PC-3 (cell line): Measurements from ENCODE around the gene OR5B17. TPM values are rescaled to one million over a fixed set of nuclear protein-coding genes. Genes with fewer than 3 reads are reported as not detected.
A peak's percentile ranks its signal among the peaks of the same experiment; 100 is the strongest.
"Not testable (repeated sequence)": the region's sequence is repeated elsewhere in the genome, so short reads cannot be mapped to it uniquely, and the experiment has no call there.

Source experiments
- ATAC-seq: fragments of 200-7000 bp; cut with Tn5 transposase; 2 replicates; pipeline ENCODE4 v1.9.1; 2020; ENCODE audit warnings: mild to moderate bottlenecking, moderate library complexity
- Bru-seq: library from RNA; stranded (reverse); fragments of 400-500 nt; gene quantifications from one replicate; lab custom pipeline; 2021; lab: Mats Ljungman, UMichigan
- BruChase-seq, 2 experiments: library from RNA; stranded (reverse); fragments of 400-500 nt; gene quantifications; one replicate each; lab custom pipeline; 2021; lab: Mats Ljungman, UMichigan
- BruUV-seq: library from RNA; stranded (reverse); fragments of 400-500 nt; replicated peaks from 2 replicates; lab custom pipeline; 2021; lab: Mats Ljungman, UMichigan
- CTCF ChIA-PET: fragments of 300-600 bp; sonication (Branson Sonifier 250); formaldehyde crosslinking; loops from one replicate; lab custom pipeline; 2022; ENCODE audit warnings: antibody characterized with exemption; lab: Charles Lee
- POLR2A ChIA-PET: fragments of 300-600 bp; sonication (Branson Sonifier 250); formaldehyde crosslinking; loops from one replicate; lab custom pipeline; 2022; ENCODE audit warnings: antibody characterized with exemption; ENCODE audit not compliant: unreplicated experiment; lab: Charles Lee
- DNase-seq: peaks from one replicate; pipeline ENCODE4 v3.0.0-alpha.2; 2015
- H2AFZ ChIP-seq: fragments of 300-600 bp; sonication (generic); 2 replicates; pipeline ENCODE4 v1.6.0; 2016; ENCODE audit warnings: antibody characterized with exemption, low read length
- H3F3A ChIP-seq: fragments of 300-600 bp; sonication (generic); one replicate; pipeline ENCODE4 v1.6.0; 2017; ENCODE audit warnings: antibody characterized with exemption, low read length, control low read depth, mild to moderate bottlenecking; ENCODE audit not compliant: unreplicated experiment
- H3K27ac ChIP-seq: fragments of 300-600 bp; sonication (generic); 2 replicates; pipeline ENCODE4 v1.5.1; 2016; ENCODE audit warnings: mild to moderate bottlenecking, low read length
- H3K27me3 ChIP-seq: fragments of 300-600 bp; sonication (generic); 2 replicates; pipeline ENCODE4 v1.6.1; 2016; ENCODE audit warnings: low read length, mixed read lengths
- H3K36me3 ChIP-seq: fragments of 300-600 bp; sonication (generic); 2 replicates; pipeline ENCODE4 v1.6.1; 2016; ENCODE audit warnings: low read depth, mixed run types, low read length, mixed read lengths
- H3K4me1 ChIP-seq: fragments of 300-600 bp; sonication (generic); 2 replicates; pipeline ENCODE4 v1.5.1; 2016; ENCODE audit warnings: low read length; ENCODE audit not compliant: insufficient read depth
- H3K4me2 ChIP-seq: fragments of 300-600 bp; sonication (generic); 2 replicates; pipeline ENCODE4 v1.6.0; 2016; ENCODE audit warnings: low read length
- H3K4me3 ChIP-seq: fragments of 300-600 bp; sonication (generic); 2 replicates; pipeline ENCODE4 v1.5.1; 2016; ENCODE audit warnings: mild to moderate bottlenecking, low read length, mixed read lengths
- H3K79me2 ChIP-seq: fragments of 300-600 bp; sonication (generic); 2 replicates; pipeline ENCODE4 v1.6.1; 2017; ENCODE audit warnings: low read length, mixed read lengths
- H3K9ac ChIP-seq: fragments of 300-600 bp; sonication (generic); 2 replicates; pipeline ENCODE4 v1.6.0; 2016; ENCODE audit warnings: mild to moderate bottlenecking, low read length
- H3K9me2 ChIP-seq: fragments of 300-600 bp; sonication (generic); replicated peaks from 2 replicates; pipeline ENCODE4 v1.6.1; 2016; ENCODE audit warnings: mixed run types, low read length, mixed read lengths
- H3K9me3 ChIP-seq: fragments of 300-600 bp; sonication (generic); 2 replicates; pipeline ENCODE4 v1.6.1; 2016; ENCODE audit warnings: low read length, mixed read lengths
- H4K20me1 ChIP-seq: fragments of 300-600 bp; sonication (generic); 2 replicates; pipeline ENCODE4 v1.6.1; 2016; ENCODE audit warnings: low read length, mixed read lengths
- EZH2 ChIP-seq: fragments of 300-600 bp; sonication (generic); IDR thresholded peaks from one replicate; pipeline ENCODE4 v1.6.1; 2017; ENCODE audit warnings: antibody characterized with exemption, mild to moderate bottlenecking, low read length; ENCODE audit not compliant: unreplicated experiment
- EZH2phosphoT487 ChIP-seq: fragments of 300-600 bp; sonication (generic); IDR thresholded peaks from 2 replicates; pipeline ENCODE4 v1.6.1; 2018; ENCODE audit warnings: mild to moderate bottlenecking, antibody characterized with exemption, low read length, borderline replicate concordance
- intact Hi-C: fragments of 100-400 bp; cut with micrococcal nuclease; formaldehyde crosslinking; loops from 2 replicates; pipeline ENCODE4 v1.9.0; 2023
- long read RNA-seq: library from polyadenylated mRNA; unstranded; transcript quantifications from one replicate; pipeline ENCODE4 v2.0.0, GENCODE V29; 2021; ENCODE audit not compliant: unreplicated experiment
- total RNA-seq: library from RNA; depleted of rRNA; stranded (reverse); fragments of >200 nt; gene quantifications from 2 replicates; pipeline ENCODE4 v1.2.3, GENCODE V29; 2014; rRNA removed
- TF ChIP-seq, protein P1 (sequence below): fragments of 300-600 bp; sonication (generic); conservative IDR thresholded peaks from 2 replicates; pipeline ENCODE4 v1.5.1; 2017; ENCODE audit warnings: antibody characterized with exemption, low read depth, mild to moderate bottlenecking, low read length

The OR5B17 gene
- not detected in 2 replicates for total RNA-seq
- Bru-seq, nascent RNA, result not detected
- not detected for BruChase-seq, experiment 1, labeled RNA remaining after a 6-hour chase
- not detected for BruChase-seq, experiment 2, labeled RNA remaining after a 2-hour chase
- long read RNA-seq, result 0 reads

DNA sequence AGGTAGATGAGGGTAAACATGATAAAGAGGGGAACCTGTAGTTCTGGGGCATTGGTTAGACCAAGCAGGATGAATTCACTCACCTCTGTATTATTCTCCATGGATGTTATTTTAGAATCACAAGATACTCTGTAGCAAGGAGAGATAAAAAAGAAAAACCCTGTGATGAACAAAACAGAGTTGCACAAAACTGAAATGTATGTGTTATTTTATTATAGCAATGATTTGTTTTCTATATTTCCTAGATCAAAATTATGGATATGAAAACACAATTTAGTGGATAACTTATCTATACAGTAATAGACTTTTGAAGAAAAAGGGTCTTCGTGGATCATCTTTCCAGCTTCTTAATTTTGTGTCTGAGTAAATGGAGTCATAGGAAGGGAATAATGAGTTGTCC, at the start of gene OR5B17:
Gene OR5B17 (minus strand): TSS at position 101 of the 400 bp plus-strand sequence. CDS start 0 bp downstream, at position 101.
- Histone ChIP-seq H3K4me3 (no peak within 1 kb of the TSS), H3K9me2 (peaks cover 4% of the 10 kb centered on the region; the same call in 1 of the 2 replicates), H3K9ac (no peak within 1 kb of the TSS), H3K4me1 (no peaks in the 10 kb centered on the region), H3K4me2 (no peak within 1 kb of the TSS), H3K27ac (no peak within 1 kb of the TSS), H3K27me3 (no peaks in the 10 kb centered on the region), H2AFZ (no peak within 1 kb of the TSS), H3K36me3 (no peaks in the 10 kb centered on the region), H4K20me1 (no peaks in the 10 kb centered on the region), H3K9me3 (no peaks in the 10 kb centered on the region), H3K79me2 (no peaks in the 10 kb centered on the region), H3F3A (no peaks in the 10 kb centered on the region)
- ChIA-PET POLR2A (no interaction called here), CTCF (no interaction called here)
- intact Hi-C loops, result no loop called here
- no TSS peak for BruUV-seq
- TF ChIP-seq, protein P1, sequence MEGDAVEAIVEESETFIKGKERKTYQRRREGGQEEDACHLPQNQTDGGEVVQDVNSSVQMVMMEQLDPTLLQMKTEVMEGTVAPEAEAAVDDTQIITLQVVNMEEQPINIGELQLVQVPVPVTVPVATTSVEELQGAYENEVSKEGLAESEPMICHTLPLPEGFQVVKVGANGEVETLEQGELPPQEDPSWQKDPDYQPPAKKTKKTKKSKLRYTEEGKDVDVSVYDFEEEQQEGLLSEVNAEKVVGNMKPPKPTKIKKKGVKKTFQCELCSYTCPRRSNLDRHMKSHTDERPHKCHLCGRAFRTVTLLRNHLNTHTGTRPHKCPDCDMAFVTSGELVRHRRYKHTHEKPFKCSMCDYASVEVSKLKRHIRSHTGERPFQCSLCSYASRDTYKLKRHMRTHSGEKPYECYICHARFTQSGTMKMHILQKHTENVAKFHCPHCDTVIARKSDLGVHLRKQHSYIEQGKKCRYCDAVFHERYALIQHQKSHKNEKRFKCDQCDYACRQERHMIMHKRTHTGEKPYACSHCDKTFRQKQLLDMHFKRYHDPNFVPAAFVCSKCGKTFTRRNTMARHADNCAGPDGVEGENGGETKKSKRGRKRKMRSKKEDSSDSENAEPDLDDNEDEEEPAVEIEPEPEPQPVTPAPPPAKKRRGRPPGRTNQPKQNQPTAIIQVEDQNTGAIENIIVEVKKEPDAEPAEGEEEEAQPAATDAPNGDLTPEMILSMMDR, result no peak
- TF ChIP-seq EZH2phosphoT487, result no peak
- no peak for TF ChIP-seq EZH2
- DNase-seq (no peak), ATAC-seq (no peak)

DNA sequence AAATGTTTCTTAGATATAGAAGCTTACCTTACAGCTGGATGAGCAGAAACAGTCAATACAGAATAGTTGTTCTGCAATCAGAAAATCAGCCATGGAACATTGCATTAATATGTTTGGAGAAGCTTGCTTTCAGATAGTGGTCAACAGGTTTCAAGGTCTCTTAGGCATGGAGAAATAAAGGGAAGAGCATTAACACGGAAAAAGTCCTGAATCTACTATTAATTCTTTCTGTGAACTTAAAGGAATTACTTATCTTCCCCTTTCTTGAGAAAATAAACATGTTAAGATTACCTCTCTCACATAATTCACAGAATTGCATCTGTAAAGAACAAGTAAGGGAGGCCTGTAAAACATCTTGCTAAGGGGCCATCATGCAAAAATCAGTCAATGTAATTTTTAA, 47.9 kb upstream of the OR5B17 start, which contains the start of gene OR5B3:
Gene OR5B3 (minus strand): TSS at position 101 of the 400 bp plus-strand sequence. CDS start 3,465 bp downstream, outside the sequence.
- Histone ChIP-seq H2AFZ (0 out of 2 replicates have a peak within 1 kb of the TSS, but pooled peaks have one; percentile 11), H3F3A (no peaks in the 10 kb centered on the region), H3K79me2 (no peaks in the 10 kb centered on the region), H3K27me3 (no peaks in the 10 kb centered on the region), H3K4me1 (no peaks in the 10 kb centered on the region), H4K20me1 (no peaks in the 10 kb centered on the region), H3K4me2 (no peak within 1 kb of the TSS), H3K9me2 (no peaks in the 10 kb centered on the region), H3K4me3 (no peak within 1 kb of the TSS), H3K27ac (no peak within 1 kb of the TSS), H3K9me3 (peaks cover 5% of the 10 kb centered on the region; the same call in 1 of the 2 replicates), H3K9ac (no peak within 1 kb of the TSS), H3K36me3 (no peaks in the 10 kb centered on the region)
- ChIA-PET CTCF (no interaction called here), POLR2A (no interaction called here)
- BruUV-seq, result no TSS peak
- intact Hi-C loops, result no loop called here
- TF ChIP-seq EZH2, result no peak
- TF ChIP-seq EZH2phosphoT487, result no peak
- TF ChIP-seq, protein P1, result no peak
- ATAC-seq (no peak), DNase-seq (no peak)

DNA sequence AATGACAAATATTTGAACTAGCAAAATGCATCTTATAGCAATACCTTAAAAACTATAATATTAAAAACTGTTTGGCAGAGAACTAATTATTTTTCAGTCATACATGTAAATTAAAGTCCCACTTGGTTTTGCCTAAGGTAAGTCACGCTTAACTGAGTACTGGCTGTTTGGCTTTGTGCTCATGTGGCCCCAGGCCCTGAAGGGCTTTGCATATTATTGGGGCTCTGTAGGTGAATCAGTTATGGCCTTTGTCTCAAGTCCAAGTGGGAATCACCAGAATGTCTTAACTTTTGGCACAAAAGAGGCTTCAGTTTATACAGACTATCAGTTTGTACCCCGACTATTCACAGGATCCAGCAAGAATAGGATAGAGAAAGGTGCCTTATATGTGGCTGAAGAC, 40.8 kb upstream of the OR5B17 start:
- intact Hi-C loops, H3K9me2 ChIP-seq, H3K9me3 ChIP-seq, H3K36me3 ChIP-seq, H4K20me1 ChIP-seq, H3F3A ChIP-seq, DNase-seq, POLR2A ChIA-PET, H3K4me3 ChIP-seq, H3K4me2 ChIP-seq, BruUV-seq, CTCF ChIA-PET, H3K79me2 ChIP-seq, H3K27ac ChIP-seq, ATAC-seq, H3K27me3 ChIP-seq, H3K9ac ChIP-seq, H2AFZ ChIP-seq: not testable (repeated sequence)
- H3K4me1 ChIP-seq, result peaks cover 16% of the 10 kb centered on the region
